GM19351 (cell line): Measurements from ENCODE around the gene LRRC4C.
"Not testable (repeated sequence)": the region's sequence is repeated elsewhere in the genome, so short reads cannot be mapped to it uniquely, and the experiment has no call there.

ENCODE experiments used
- ATAC-seq: cut with Tn5 transposase; IDR thresholded peaks from one replicate; pipeline ENCODE4 v1.9.1; 2021; ENCODE audit warnings: mild to moderate bottlenecking, moderate library complexity; ENCODE audit not compliant: unreplicated experiment

The LRRC4C gene

DNA sequence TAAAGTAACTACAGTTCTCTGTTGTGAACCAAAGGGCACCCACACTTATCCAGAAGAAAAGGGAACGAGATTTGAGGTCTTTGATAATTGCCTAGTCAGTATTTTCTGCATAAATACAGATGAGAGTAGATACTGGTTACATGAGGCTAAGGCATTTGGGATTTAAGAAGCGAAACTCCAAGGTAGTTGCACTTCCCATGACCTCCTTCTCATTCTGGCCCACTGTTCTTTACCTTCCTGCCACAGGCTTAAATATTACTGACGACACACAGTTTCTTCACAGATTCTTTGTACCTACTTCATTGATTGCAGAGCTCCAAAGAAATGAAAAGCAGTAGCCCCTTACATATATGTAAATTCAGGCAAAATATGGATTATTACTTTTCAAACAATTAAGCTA is 915.3 kb downstream of the LRRC4C start:
- ATAC-seq = no peak

DNA sequence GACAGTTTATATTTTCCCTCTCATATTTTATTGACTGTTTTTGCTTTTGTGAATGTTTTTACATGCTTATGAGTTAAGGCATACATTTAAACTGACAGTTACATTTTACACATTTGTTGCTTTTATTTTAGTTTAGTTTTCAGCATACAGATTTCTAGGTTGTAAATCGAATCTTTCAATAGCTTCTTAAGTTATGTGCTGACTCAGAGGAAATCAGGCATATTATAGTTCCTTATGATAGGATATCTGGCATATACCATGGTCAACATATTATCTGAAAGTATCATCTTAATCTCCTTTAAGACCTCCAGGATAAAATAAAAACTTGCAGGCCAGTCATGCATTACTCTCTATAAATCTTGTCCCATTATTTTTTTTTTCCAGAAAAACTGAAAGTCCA is 916.6 kb downstream of the LRRC4C start:
- ATAC-seq = no peak

DNA sequence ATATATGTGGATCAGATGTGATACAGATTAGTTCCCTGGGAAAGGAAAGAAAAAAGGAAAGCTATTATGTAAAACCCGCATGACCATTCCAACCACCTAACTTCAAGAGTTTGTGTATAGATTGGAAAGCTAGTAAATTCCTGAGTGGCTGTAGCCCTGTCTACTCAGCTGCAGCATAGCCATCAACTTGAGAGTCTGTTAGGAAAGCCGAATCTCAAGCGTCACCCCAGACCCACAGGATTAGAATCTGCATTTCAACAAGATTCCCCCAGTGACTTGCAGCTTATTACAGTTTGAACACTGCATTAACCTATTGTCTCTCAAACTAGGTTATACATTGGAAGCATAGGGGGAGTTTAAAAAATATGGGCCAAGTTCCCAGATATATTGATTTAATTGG is 921.7 kb downstream of the LRRC4C start:
- no peak for ATAC-seq

DNA sequence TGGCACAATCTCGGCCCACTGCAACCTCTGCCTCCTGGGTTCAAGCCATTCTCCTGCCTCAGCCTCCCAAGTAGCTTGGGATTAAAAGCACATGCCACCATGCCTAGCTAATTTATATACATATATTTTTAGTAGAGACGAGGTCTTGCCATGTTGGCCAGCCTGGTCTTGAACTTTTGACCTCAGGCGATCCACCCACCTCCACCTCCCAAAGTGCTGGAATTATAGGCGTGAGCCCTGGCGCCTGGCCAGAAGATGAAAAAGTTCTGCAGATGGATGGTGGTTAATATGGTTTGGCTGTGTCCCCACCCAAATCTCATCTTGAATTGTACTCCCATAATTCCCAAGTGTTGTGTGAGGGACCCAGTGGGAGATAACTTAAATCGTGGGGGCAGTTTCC is 937.4 kb downstream of the LRRC4C start:
- not testable (repeated sequence) for ATAC-seq

DNA sequence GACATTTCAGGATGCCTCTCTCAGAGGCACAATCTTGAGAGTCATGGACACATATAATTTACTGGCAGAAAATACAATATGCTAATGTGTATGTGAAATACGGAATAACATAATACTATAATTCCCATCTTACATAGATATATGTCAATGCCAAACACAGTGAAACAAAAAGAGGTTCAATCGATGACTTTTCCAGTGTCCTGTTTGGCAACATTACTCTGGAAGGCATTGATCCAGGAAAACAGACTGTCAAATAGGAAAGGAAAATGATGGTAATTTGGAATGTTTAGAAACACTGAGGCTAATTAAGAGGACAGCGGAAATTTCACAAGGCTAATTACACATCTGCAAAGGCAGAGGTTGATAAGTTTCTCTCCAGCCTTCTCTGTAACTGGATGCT is 942.3 kb downstream of the LRRC4C start:
- ATAC-seq = no peak

DNA sequence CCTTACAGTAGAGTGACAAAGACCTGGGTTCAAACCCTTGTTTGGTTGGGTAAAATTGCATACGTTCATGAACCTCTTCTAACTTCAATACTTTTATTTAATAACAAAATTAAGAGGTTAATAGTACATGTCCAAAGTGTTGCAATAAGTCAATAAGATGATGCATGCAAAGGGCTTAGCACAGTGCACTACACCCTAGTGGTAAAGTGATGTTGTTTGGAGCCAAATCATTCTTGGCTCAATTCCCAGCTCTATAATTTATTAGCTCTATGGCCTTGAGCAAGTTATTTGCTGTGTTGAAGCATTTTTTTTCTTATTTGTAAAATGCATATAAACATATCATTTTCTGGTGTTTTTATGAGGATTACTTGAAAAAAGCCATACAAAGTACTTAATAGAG is 945.3 kb downstream of the LRRC4C start:
- no peak for ATAC-seq

DNA sequence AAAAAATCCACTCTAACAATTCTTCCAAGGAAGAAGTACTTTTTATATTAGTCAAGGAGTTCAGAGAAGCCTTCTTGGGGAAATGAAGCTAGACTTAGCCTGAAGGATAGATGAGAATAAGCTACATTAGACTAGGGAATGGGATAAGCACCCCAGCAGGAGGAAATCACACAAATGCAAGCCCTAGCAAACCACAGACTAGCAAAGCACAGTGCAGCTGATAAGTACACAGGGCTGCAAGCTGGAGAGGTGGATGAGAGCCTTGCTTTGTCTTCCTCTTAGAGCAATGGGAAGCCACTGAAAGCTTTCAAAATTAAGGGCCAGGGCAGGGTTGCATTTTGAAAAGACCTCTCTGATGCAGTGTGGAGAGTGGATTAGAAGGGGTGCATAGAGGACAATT is 946.2 kb downstream of the LRRC4C start:
- ATAC-seq = no peak

DNA sequence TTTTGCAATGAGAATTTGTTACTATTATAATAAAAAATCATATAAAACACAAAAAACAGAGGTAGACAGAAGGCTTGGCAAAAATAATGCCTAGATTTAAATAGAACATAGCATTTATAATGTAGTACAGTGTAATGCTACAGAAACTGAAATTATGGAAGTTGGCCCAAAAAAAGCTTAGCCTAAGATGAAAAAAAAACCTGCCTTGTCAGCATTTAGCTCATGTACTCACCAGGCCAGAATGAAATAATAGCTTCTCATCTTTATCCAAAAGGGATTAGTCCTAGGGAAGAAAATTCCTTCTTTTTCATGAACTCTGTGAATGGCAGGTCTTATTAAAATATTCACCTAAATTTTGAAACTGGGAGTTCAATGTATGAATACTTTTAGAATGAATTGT is 951.1 kb downstream of the LRRC4C start:
- no peak for ATAC-seq

DNA sequence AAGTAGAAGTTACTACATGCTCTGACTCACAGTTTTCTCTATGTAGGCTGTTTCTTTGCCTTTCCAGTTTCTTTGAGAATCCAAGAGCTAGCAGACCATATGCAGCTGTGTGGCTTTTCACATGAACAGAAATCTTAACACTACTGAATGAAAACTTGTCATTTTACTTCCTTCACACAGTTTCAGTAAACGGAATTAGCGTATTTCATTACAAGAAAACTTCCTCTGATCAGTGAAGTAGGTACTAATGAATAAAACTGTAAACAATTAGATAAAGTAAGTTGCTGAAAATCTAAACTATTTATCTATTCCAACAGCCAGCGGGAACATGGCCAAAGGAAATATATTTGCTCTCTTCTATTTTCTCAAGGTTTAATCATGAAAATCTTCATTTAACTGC is 953.2 kb downstream of the LRRC4C start:
- ATAC-seq = no peak

DNA sequence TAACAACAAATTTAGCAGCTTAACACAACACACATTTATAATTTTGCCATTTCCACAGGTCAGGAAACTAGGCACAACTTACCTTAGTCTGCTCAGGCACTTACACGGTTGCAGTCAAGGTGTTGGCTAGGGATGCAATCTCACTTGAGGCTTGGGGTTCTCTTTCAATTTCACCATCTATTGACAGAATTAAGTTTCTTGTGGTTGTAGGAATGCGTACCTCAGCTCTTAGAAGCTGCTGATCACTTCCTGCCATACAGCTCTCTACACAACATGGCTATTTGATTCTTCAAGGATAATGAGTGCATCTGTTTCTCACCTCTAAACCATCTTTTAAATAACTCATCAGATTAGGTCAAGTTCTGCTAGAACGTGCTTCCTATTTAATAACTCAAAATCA is 968.1 kb downstream of the LRRC4C start:
- no peak for ATAC-seq

DNA sequence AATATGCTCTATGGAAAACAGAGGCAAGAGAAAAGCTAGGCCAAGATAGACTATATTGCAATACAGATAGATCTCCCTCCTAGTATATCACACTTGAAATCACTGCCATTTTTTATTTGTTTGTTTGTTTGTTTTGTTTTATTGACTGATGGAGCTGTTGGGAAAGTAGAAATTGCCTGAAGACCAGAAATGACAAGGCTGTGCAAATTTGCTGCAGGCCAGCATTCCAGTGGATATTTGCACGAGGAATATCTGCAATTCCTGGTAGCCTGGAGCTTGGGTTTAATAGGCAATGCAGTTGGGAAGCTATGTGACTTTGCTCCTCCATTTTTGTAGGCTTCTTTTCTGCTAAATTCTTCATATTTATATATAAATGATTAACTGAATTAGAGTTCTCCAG is 991.7 kb downstream of the LRRC4C start:
- no peak for ATAC-seq

DNA sequence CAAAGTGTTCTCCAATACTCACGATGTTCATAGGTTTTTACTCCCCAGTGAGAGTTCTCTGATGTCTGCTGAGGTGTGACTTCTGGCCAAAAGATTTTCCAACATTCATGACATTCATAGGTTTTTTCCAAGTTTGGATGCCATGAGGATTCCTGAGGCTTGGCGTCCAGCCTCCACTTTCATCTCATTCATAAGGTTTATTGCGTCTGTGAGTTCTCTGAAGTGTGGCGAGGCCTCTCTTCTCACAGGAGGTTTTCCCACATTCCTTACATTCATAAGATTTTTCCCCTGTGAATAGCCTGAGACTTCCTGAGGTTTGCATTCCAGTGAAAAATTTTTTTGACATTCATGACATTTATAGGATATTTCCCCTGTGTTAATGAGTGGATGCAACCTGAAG is 1014.1 kb downstream of the LRRC4C start:
- no peak for ATAC-seq

DNA sequence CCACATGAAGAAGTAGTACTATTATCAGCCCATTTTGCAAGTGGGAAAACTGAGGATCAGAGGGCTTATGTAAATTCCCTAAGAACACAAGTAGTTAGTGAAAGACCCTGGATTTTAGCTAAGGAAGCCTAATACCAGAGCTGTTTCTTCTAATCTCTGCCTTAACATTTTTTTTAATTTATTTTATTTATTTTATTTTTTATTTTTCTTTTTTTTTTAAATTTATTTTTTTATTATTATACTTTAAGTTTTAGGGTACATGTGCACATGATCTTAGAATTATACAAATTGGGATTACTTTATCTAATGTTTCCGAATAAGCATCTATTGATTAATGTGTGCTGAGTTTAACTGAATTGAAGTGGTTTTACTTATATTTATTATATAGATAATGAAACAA is 1015.3 kb downstream of the LRRC4C start:
- ATAC-seq = no peak

DNA sequence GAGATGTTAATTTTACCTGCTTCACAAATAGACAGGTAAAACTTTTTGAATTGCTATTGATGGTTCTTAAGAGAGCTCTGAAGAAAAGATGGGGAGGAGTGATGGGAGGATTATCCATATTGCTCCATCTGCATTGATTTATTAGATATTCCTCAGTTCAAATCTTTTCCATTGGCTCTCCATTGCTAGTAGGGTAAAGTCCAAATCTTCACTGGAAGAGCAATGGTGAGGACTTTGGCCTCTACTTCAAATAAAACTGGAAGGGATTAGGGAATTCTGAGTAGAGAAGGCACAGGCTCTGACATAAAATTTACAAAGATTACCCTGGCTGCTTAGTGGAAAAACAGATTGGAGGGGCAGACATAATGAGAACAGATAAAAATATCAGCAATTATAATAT is 1024.1 kb downstream of the LRRC4C start:
- ATAC-seq = no peak

DNA sequence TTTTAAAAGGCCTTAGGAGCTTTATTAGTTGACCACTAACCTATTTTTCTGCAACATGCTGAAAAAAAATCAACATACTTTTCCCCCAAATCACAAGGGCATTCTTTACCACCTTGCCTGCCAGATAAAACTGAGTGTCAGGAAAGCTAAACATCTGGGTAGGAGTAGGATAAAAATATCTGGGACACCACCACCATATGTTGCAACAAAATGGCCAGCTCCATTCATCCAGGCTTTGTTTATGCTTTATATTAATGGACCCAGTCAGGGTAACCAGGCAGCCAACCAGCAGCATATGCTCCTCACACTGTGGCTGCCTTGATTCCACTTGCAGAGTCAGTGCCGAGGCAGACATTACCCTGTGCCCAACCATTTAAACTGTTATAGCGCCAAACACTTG is 1024.5 kb downstream of the LRRC4C start:
- no peak for ATAC-seq

DNA sequence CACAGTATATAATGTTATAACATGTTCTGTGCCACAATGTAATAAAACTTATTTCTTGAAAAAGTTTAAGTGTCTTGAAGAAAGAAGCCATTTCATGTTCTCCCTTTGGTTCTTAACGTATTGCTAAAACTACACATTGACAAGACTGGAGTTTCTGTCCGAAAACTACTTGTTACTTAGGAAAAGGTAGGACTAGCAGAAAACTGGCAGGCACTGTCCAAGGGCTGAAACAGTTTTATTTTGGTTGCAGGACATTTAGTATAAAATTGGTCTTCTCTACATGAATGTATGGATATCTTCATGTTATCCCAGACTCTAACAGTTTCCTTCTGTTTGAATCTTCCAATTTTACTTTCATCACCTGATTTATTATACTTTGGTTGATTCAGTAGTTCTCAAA is 1027.1 kb downstream of the LRRC4C start:
- ATAC-seq = no peak

DNA sequence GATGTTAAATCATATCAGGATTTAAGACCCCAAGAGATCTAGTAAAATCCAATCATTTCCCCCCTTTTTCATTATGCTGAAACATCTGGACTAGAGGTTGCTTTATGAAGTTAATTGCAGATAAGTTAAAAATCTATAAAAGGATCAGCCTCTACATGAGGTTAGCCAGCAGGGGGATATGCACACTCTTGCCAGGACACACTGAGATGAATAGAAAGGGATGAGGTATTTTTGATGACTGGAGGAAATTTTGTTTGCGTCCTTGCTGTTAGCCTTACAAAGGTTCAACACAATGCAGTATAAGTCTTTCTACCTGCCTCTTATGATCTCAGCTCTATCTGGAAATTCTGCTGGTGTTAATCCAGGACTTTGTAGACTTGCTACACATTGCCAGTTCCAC is 1034.3 kb downstream of the LRRC4C start:
- no peak for ATAC-seq

DNA sequence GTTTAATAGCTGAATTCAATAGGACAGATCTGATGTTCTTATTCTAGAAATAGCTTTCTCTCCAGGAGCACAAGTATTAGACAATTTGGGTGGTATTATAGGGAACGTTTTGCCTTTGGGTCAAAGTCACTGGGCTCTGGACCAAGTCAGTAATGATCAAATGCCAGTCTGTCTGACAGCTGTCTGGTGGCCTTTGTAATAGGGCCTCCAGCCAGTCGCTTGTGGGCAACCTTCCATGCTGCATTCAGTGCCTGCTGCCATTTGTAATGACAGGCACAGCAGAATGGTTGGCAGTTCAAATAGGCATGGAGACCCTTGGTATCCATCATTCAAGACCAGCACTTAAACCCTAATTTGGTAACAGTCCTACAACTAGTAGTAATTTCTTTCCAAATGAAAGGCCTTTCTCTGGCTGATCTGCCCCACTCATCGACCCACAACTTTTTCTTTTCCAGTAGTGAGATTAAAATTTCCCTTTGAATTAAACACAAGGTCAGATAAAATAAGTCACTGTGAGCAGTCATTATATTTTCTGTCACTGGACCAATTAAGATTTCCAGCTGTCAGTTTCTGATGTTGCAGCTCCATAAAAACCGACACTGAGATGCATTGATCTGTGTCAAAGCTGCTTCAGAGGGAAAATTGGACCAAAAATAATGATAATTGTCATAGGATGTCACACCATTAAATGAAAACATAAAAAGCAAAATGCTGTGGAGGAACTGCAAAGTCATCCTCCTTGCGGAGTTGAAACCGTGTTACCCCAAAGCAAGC is 1038.1 kb downstream of the LRRC4C start:
- no peak for ATAC-seq

DNA sequence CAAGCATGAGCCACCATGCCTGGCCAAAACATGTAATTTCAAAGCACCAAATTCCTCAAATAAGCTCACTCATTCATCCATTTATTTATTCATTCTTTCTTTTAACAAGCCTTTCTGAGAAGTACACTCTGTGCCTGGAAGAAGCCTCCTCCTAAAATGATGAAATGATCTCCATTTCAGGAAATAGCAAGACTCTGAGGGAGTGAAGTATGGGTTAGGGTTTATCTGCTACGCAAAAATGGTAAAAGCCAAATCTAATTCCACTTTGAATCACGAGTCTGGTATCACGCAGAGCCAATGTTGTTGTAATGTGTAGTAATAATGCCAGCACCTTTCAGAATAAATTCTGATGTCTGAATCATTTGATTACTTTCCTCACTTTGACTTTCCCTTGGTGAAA is 1041.8 kb downstream of the LRRC4C start:
- no peak for ATAC-seq

DNA sequence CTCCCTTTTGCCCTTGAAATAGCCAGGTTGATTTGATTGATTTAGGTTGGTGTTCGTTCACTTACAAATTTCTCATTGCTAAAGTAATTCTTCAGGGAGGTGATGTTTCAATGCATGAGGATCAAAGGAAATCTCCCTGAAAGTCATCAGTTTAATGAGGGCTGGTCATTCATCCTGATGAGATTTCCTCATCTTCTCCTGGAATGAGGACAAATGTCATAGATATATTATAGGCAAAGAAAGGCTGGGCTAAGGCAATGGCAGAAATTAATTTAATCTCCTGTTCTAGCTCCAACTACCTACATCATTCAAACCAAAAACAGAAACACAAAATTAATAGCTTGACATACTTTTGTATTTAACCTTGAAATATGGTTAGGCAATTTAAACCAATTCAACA is 1052.1 kb downstream of the LRRC4C start:
- no peak for ATAC-seq

DNA sequence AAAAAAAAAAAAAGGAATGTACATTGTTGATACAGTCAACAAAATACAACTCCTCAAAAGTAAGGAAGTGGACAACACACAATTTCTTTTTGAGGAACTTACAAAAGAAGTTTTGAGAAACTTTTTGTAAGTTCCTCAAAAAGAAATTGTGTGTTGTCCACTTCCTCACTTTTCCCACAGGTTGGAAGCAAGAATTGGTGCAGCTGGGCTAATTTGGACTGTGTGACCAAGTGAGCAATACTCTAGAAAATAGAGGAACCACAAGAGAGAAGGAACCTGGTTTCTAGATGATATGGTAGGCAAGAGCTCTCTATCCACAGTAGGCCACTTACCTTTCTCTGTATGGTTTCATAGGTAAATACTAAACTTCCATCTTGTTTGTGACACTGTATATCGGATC is 1053.8 kb downstream of the LRRC4C start:
- no peak for ATAC-seq

DNA sequence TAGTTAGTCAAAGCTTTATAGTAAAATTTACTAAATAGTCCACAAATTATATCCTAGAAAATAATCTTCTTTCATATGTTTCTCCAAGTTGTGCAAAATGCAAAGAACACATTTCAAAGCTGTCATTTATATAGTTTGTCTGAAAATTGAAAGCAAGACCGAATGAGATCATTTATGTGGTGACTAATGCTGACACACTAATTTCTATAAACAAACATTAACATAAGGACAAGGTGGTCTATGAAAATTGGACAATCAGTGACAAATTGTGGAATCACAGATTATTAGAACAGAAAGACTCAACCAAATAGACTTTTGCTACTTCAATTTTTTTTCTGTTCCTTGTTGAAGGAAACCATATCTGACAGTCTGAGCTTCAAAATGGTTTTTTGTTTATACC is 1056.1 kb downstream of the LRRC4C start:
- ATAC-seq = no peak

DNA sequence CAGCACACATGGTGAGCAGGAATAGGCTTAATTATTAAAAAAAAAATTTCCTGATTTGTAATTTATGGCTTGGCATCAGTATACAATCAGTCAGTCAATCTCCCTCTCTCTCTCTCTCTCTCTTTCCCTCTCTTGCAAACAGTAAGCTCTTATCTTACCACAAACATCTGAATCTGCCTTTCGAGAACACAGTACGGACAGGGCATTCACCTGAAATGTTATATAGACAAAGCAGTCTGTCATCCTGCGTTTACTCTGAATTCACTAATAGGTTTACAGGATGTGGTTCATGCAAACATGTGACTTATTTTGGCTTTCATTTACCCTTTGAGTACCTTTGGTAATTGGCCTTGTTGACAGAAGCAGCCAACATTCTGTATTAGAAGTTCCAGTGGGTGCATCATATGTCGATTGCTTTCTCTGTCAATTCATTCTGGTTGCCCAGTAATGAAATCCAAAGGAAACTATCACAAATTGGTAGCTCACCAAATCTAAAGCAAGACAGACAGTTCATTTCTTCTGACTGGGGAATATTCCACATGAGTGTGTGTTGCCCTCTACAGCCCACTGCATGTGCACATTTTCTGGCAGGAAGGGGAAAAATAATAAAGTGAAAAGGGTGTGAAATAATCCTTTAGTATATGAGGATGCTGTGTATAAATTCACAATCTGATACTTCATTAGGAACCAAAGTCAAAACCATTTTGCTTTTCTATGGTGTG is 1058.2 kb downstream of the LRRC4C start:
- ATAC-seq = no peak
